NB4 (cell line): ENCODE data around the gene PCCA.

Experiments used
- MAX ChIP-seq: IDR thresholded peaks from 2 replicates; pipeline ENCODE4 v1.6.1; 2011; ENCODE audit warnings: low read depth, low read length
- MYC ChIP-seq: IDR thresholded peaks from 2 replicates; pipeline ENCODE4 v1.6.1; 2011; ENCODE audit warnings: low read depth, low read length
- POLR2A ChIP-seq: IDR thresholded peaks from 2 replicates; pipeline ENCODE4 v1.6.1; 2011; ENCODE audit warnings: mild to moderate bottlenecking; ENCODE audit not compliant: insufficient read length; ENCODE audit errors: extremely low read depth
- TF ChIP-seq, protein P1 (sequence below): IDR thresholded peaks from one replicate; pipeline ENCODE4 v1.5.1; 2012; ENCODE audit warnings: low read depth, low read length

DNA sequence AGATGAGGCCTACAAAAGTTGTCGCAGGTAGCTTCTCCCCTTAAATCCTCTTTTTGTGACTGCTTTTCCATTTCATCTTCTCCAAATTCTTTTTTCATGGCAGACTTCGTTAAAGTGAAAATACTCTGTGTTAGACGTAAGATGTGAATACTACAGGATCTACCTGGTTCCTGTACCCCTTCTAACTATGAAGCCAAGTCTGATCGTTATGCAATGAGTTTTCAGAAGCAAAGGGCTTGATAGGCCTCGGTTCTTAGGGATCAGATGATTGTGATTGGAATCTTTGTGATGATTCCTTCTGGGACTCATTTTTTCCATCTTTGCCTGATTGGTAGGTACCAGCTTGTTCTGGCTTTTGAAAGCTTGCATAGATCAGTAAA lies 86.9 kb downstream of the PCCA start:
- TF ChIP-seq, protein P1, sequence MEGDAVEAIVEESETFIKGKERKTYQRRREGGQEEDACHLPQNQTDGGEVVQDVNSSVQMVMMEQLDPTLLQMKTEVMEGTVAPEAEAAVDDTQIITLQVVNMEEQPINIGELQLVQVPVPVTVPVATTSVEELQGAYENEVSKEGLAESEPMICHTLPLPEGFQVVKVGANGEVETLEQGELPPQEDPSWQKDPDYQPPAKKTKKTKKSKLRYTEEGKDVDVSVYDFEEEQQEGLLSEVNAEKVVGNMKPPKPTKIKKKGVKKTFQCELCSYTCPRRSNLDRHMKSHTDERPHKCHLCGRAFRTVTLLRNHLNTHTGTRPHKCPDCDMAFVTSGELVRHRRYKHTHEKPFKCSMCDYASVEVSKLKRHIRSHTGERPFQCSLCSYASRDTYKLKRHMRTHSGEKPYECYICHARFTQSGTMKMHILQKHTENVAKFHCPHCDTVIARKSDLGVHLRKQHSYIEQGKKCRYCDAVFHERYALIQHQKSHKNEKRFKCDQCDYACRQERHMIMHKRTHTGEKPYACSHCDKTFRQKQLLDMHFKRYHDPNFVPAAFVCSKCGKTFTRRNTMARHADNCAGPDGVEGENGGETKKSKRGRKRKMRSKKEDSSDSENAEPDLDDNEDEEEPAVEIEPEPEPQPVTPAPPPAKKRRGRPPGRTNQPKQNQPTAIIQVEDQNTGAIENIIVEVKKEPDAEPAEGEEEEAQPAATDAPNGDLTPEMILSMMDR, result no peak
- TF ChIP-seq MAX (no peak), POLR2A (no peak), MYC (no peak)
